GM18507 (cell line): ENCODE results near the gene KLHL6.
"Not testable (repeated sequence)": the region's sequence is repeated elsewhere in the genome, so short reads cannot be mapped to it uniquely, and the experiment has no call there.

Experiments used
- DNase-seq: peaks from one replicate; pipeline ENCODE4 v3.0.0; 2011; ENCODE audit warnings: low read depth; ENCODE audit not compliant: insufficient read length; ENCODE audit errors: extremely low spot score
- FAIRE-seq: peaks from 2 replicates; lab custom pipeline; 2011; peaks lifted over from hg19 to GRCh38; lab: Jason Lieb, UNC

KLHL6 gene

GRCh38 chr3:183513046-183513706 lies 42.3 kb downstream of the KLHL6 start:
- FAIRE-seq = no peak
- DNase-seq = no peak

GRCh38 chr3:183511286-183512131 lies 44.0 kb downstream of the KLHL6 start:
- not testable (repeated sequence) for FAIRE-seq

DNA sequence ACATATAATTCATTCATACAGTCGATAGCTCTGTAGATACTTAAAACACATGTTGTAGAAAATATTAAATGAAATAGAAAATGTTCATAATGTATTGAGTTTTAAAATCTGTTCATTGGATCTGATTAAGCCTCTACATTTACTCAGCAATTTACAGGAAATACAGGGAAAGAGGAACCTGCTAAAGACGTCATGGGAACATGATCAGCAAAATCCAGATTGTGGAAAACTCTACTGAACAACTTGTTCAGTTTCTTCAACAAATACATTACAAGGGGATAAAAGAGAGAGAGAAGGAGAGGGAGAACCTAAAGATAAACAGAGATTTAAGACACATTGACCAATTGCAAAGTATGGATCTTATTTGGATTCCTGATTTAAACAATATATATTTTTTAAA lies 46.7 kb downstream of the KLHL6 start:
- FAIRE-seq (no peak), DNase-seq (no peak)

More at GRCh38 chr3:183511286-183512131, 44.0 kb downstream of the KLHL6 start:
- DNase-seq = not testable (repeated sequence)

DNA sequence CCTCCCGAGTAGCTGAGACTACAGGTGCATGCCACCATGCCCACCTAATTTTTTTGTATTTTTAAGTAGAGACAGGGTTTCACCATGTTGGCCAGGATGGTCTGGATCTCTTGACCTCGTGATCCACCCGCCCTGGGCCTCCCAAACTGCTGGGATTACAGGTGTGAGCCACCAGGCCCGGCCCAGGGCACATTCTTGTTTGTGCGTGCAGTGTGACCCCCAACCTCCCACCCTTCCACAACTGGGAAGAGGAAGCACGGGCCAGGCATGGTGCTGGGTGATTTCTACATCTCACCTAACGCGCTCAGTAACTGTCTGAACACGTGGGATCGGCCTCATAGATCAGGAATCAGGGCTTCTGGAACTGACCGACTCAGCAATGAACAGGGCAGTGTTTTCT lies 48.0 kb downstream of the KLHL6 start:
- DNase-seq (no peak), FAIRE-seq (no peak)

DNA sequence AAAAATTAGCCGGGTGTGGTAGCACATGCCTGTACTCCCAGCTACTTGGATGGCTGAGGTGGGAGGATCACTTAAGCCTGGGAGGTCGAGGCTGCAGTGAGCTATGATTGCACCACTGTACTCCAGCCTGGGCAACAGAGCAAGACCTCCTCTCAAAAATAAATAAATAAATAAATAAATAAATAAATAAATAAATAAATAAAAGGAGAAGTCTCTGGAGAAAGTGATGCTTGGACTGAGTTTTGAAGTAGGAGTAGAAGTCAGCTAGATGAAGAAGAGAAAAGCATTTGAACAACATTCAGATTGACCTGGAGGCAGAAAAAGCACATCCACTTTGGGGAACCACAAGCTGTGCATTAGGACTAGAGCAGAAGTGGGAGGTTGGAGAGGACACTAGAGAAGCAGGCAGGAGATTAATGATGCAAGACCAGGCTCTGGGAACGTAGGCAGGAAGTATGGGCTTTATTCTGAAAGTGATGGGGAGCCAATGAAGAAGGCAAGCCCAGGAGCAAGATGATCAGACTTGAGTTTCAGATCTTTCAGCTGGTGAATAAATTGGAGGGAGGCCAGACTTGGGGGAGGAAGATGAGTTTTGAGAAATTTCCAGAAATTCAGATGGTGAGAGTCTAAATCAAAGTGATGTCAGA lies 48.7 kb downstream of the KLHL6 start:
- DNase-seq = no peak
- FAIRE-seq = no peak

GRCh38 chr3:183504597-183504996 lies 50.9 kb downstream of the KLHL6 start:
- no peak for FAIRE-seq

GRCh38 chr3:183503746-183504145 lies 51.8 kb downstream of the KLHL6 start:
- FAIRE-seq = no peak
- DNase-seq = no peak

More at GRCh38 chr3:183504597-183504996, 50.9 kb downstream of the KLHL6 start:
- no peak for DNase-seq

DNA sequence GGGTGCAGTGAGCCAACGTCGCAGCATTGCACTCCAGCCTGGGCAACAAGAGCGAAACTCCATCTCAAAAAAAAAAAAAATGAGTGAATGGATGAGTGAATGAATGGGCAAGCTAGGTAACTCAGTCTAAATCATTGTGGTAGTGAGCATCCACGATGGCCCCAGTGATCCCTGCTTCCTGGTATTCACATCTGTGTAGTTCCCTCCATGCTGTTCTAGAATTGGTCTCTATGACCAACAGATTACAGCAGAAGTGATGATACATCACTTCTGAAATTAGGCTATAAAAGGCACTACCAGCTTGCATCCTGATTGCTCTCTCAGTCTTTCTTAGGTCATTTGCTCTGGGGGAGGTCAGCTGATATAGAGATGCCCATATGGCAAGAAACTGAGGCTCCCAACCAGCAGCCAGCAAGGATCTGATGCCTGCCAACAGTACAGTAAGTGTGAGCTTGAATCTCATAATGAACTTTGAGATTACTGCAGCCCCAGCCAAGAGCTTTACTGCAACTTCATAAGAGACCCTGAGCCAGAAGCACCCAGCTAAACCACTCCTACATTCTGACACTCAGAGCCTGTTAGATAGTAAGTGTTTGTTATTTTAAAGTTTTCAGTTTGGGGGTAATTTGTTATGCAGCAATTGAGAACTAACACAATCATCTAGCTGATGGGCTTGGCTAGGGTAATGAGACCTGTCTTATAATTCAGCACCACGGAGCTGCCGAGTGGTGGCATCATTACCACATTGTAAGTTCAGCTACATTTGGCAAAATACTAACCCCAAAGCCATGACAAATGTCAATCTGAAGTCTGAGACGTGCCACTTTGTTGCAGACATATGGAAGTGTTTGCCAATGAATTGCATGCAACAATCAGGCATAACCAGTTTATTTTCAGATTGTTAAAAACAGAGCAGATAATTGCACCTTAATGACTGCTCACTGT lies 53.0 kb downstream of the KLHL6 start:
- DNase-seq (no peak), FAIRE-seq (no peak)

GRCh38 chr3:183500981-183501704 lies 54.4 kb downstream of the KLHL6 start:
- DNase-seq (no peak), FAIRE-seq (no peak)

GRCh38 chr3:183500319-183500718 lies 55.2 kb downstream of the KLHL6 start:
- FAIRE-seq = no peak

GRCh38 chr3:183498634-183499033 lies 56.9 kb downstream of the KLHL6 start:
- no peak for FAIRE-seq
- no peak for DNase-seq

More at GRCh38 chr3:183500319-183500718, 55.2 kb downstream of the KLHL6 start:
- DNase-seq = no peak

GRCh38 chr3:183497313-183497712 lies 58.2 kb downstream of the KLHL6 start:
- FAIRE-seq = no peak

DNA sequence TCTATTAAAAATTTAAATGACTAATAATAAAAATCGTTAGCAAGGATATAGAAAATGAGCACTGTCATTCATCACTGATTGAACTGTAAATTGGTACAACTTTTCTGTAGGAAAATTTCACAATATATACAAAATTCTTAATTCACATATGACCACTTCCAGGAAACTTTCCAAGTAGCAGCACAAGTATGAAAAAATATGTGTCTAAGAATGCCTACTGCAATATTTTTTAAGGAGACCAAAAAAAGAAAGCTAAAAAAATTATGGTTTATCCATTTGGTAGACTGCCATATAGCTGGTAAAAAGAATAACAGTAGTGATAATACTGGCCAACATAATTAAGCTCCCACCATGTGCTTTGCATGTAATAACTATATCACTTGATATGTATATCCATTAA lies 59.2 kb downstream of the KLHL6 start:
- FAIRE-seq (no peak), DNase-seq (no peak)

More at GRCh38 chr3:183497313-183497712, 58.2 kb downstream of the KLHL6 start:
- DNase-seq = no peak

- no peak for FAIRE-seq
- DNase-seq = no peak
Observed at GRCh38 chr3:183494341-183494740, 61.2 kb downstream of the KLHL6 start.

DNA sequence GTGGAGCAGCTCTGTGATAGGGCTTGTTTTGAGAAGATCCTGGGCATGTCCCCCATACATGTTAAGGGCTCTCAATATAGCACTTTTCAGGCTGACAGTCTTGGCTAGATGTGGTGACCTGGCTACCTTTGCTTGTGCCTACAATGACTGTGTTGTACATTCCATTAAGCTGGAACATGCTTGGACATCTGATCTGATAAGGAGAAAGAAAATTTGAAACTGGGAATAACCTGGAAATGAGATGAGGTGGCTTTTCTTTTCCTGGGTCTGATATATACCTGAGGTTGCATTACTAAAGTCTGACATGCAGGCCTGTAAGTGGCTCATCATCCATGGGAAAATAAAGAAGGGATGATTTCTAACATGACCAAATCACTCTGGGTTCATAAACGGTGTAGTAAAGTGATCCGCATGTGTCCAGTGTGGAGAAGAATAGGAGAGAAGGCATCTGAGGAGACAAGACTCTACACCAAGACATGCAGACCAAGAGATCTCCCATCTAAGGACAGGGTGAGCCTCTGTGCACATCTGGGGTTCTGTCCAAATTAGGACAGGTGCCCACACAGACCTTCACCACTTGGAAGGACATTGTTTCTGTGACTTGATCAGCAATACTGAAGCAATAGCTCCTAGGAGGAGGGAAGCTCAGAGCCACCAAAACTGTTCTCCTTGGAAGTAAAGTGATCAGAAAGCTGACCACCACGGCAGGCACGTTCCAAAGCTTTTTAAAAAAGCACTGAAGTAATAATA lies 62.0 kb downstream of the KLHL6 start:
- no peak for FAIRE-seq
- DNase-seq = no peak

GRCh38 chr3:183492849-183493179 lies 62.7 kb downstream of the KLHL6 start:
- FAIRE-seq (no peak), DNase-seq (no peak)

DNA sequence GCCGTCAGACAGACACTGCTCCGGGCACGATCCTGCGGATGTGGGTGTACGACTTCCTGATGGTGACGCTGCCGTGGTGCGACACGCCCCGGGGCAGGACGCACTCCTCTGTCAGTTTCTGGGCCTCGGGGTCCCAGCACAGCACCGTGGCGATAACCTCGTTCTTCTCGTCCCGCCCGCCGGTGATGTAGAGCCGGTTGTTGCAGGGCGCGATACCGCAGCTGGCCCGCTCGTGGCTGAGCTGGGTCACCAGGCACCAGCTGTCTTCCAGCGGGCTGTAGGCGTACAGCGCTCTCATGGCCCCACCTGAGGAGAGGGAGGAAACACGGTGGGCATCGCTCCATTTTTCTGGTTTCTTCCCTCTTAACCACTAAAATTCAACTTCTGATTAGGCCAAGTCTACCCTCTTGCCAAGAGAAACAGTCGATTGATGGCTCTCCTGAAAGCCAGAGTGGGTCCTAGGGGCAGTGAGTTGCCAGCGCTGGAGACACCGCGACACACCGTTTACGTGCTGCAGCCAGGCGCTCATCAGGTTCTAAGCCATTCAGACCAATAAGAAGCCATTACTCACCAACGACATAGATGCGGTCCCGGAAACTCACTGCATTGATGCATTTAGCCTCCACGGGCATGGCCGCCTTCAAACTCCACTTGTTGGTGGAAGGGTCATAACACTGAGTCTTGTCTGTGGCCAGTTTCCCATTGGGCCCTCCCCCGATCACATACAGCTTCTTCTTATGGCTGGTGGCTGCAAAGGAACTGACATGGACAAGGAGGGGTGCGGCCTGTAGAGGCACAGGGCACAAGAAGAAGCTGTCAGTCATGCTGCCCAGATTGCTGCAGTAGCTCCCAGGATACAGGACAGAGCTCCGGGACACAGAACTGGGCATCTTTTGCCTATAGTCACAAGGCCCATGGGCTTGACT lies 63.3 kb downstream of the KLHL6 start:
- no peak for FAIRE-seq
- no peak for DNase-seq
